Mucosa of descending colon (tissue), 3 donors: Measurements from ENCODE around the gene OLFM1. TPM values are rescaled to one million over a fixed set of nuclear protein-coding genes. Genes with fewer than 3 reads are reported as not detected.

Experiments
- ATAC-seq: fragments of 200-7000 bp; cut with Tn5 transposase; one replicate; pipeline ENCODE4 v1.9.1; 2020; ENCODE audit warnings: mild to moderate bottlenecking, moderate library complexity
- DNase-seq, 3 donors: peaks; one replicate each; pipeline ENCODE4 v3.0.0-alpha.2; 2020
- H3K36me3 ChIP-seq: fragments of 200-600 bp; one replicate; pipeline ENCODE4 v1.8.0; 2021; ENCODE audit warnings: low read depth, mild to moderate bottlenecking
- H3K4me1 ChIP-seq: fragments of 200-600 bp; one replicate; pipeline ENCODE4 v1.8.0; 2021; ENCODE audit warnings: low read depth, mild to moderate bottlenecking
- H3K4me3 ChIP-seq: fragments of 200-600 bp; one replicate; pipeline ENCODE4 v1.8.0; 2021; ENCODE audit warnings: mild to moderate bottlenecking
- H3K9me3 ChIP-seq: fragments of 200-600 bp; one replicate; pipeline ENCODE4 v1.8.0; 2021; ENCODE audit warnings: mild to moderate bottlenecking
- intact Hi-C, 2 donors: fragments of 100-400 bp; cut with DNase I in 1 of 2; cut with micrococcal nuclease in 1 of 2; formaldehyde crosslinking; loops; one replicate each; pipeline versions ENCODE4 v1.11.0 to v1.11.1; 2022; cut with DNase I, micrococcal nuclease
- total RNA-seq, 3 donors: library from RNA; stranded (reverse); fragmentation: NEBNext Ultra II Directional in 2 of 3; extraction: Animal tissue kit (Norgen Biotek cat#: 25700) in 2 of 3; gene quantifications; one replicate each; pipeline versions ENCODE4 v1.2.1 to v1.2.4, GENCODE V29; 2021 to 2023
- TF ChIP-seq, protein P1 (sequence below): fragments of 200-600 bp; IDR thresholded peaks from one replicate; pipeline ENCODE4 v1.8.0; 2022; ENCODE audit warnings: antibody characterized with exemption, mild to moderate bottlenecking
- donor health status: DM: no; HTN: no; CAD: no; lungs with moderate emphysema.
- donor health status: DM: no; HTN: no; CAD: no.
- donor health status: DM: no; HTN: yes; CAD: no.

OLFM1 gene
- total RNA-seq, 3 donors from 2014 or later: 4.6 to 17.7 (median 13.9) TPM

DNA sequence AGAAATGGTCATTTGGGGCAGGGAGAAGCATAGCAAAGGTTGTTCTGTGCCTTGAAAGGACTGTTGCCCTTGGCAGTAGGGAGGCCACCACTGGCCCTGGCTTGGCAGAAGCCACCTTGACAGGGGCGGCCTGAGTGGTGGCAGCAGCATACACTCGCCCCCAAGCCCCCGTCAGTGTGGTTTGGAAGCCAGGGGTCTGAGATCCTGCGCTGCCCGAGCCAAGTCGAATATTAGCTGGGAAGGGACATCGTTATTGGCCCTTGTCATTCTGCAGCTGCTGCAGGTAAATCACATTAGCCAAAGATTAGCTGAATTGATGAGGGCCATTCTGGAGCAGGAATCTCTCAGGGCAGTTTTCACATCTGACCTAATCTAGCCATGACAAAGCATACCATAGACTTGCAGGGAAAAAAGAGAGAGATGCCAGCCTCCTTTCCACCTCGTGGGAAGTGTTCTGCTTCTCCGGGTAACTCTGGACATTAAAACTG lies 9.0 kb downstream of the OLFM1 start:
- TF ChIP-seq, protein P1, sequence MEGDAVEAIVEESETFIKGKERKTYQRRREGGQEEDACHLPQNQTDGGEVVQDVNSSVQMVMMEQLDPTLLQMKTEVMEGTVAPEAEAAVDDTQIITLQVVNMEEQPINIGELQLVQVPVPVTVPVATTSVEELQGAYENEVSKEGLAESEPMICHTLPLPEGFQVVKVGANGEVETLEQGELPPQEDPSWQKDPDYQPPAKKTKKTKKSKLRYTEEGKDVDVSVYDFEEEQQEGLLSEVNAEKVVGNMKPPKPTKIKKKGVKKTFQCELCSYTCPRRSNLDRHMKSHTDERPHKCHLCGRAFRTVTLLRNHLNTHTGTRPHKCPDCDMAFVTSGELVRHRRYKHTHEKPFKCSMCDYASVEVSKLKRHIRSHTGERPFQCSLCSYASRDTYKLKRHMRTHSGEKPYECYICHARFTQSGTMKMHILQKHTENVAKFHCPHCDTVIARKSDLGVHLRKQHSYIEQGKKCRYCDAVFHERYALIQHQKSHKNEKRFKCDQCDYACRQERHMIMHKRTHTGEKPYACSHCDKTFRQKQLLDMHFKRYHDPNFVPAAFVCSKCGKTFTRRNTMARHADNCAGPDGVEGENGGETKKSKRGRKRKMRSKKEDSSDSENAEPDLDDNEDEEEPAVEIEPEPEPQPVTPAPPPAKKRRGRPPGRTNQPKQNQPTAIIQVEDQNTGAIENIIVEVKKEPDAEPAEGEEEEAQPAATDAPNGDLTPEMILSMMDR: no peak
- intact Hi-C loops: no loop called here

DNA sequence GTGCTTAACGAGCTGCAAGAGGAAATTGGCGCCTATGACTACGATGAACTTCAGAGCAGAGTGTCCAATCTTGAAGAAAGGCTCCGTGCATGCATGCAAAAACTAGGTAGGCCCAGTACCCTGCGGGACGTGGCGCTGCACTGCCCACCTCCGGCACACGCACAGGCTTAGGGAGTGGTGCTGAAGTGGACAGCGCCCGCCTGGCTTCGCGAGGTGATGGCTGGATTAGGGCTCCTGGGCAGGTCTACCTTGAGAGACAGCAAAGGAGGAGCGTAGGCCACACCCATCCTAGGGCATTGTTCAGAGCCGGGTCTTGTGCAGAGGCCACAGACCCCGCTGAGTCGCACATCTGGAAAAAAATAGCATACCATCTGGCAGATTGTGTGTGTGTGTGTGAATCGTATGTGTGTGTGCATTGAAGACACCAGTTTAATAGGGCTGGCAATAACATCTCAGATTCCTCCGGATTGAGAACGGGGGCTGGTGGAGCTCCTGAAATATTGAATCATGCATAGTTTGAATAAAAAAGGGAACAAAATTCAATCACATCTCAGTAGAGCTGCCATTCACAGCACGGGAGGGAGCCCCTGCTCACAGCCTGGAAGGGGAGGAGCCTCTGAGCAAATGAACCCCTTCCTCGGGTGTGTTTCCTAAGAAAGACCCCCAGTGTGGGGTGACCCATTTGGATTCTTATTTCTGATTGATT lies 11.1 kb downstream of the OLFM1 start:
- ATAC-seq: no peak
- TF ChIP-seq, protein P1: no peak
- Histone ChIP-seq H3K9me3 (no peaks in the 10 kb centered on the region), H3K36me3 (no peaks in the 10 kb centered on the region), H3K4me1 (no peaks in the 10 kb centered on the region), H3K4me3 (no peak overlapping the region)
- intact Hi-C loops: no loop called here
- peak in 1 of 3 donors; percentile 31 for DNase-seq

More for the DNA sequence above, 9.0 kb downstream of the OLFM1 start:
- Histone ChIP-seq H3K4me1 (no peaks in the 10 kb centered on the region), H3K36me3 (no peaks in the 10 kb centered on the region), H3K9me3 (no peaks in the 10 kb centered on the region), H3K4me3 (no peak overlapping the region)
- DNase-seq (no peak), ATAC-seq (no peak)

DNA sequence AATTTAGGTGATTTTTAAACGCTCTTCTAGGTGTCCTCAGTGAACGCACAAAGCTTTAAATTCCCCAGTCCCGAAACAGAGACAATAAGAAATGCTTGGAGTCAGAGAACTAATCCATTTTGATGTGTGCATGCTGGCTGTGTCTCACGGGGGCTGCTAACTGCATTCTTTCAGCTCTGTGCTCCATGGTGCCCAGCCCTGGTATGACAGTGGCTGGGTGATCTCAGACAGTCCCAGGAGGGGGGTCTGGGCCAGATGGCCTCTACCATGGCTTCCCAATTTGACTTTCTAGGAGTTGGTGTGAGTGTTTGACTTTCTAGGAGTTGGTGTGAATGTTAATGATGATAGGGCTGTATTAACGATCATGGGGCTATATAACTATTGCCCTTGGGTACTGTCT lies 12.1 kb downstream of the OLFM1 start:
- no peak for DNase-seq
- no peaks in the 10 kb centered on the region for H3K9me3 ChIP-seq
- intact Hi-C loops: no loop called here
- ATAC-seq: no peak
- no peaks in the 10 kb centered on the region for H3K36me3 ChIP-seq
- TF ChIP-seq, protein P1: no peak
- no peaks in the 10 kb centered on the region for H3K4me1 ChIP-seq
- H3K4me3 ChIP-seq: no peak overlapping the region

DNA sequence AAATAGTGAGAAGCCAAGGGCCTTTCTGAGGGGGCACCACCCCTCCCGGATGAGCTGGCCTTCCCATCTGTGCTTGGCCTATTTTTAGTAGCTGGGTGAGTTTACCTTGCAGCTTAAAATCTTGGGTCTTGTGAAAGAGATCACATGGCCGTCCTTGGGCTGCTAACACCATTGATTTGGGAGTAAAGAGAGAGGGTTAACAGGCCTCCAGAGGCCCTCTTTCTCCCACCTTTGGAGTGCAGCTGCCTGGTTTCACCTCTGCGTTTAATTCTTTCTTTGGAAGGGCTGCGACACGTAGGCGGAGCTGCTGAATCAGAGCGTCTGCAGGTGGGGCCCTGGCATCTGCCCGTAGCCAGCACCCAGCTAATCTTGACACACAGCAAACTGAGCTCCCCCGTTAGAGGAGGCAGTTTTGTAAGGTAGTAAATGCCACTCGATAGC lies 12.8 kb downstream of the OLFM1 start:
- no peak overlapping the region for H3K4me3 ChIP-seq
- ATAC-seq (no peak), DNase-seq (no peak)
- TF ChIP-seq, protein P1: no peak
- H3K9me3 ChIP-seq: no peaks in the 10 kb centered on the region
- intact Hi-C loops: no loop called here
- H3K36me3 ChIP-seq: no peaks in the 10 kb centered on the region
- no peaks in the 10 kb centered on the region for H3K4me1 ChIP-seq

DNA sequence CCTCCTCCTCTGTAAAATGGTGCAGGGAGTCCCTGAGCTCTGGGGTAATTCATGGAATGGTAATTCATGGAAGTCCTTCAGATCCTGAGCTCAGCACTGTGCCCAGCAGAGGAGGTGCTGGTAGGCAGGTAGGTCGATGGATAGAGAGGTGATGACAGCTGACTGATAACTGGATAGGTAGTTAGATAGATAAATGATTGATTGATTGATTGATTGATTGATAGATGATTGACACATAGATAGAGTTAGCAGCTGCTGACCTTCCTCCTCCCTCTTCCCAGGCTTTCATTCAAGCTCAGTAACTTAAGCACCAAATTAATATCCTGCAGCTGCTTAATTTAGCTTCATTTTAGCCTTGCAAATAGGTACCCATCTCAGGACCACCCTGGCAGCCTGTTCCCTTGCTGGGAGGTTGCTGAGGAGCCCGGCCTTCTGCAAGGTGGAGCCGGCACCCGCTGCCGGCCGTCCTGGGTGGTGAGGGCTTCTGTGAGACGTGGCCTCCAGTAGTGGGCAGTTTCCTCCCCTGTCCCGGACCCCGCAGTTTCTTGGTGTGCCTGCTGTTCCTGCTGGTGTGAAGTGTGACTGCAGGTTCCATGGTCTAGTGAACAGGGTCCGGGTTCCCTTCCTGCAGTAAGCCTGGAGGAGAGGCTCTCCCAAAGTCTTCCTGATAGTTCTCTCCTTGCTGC lies 13.4 kb downstream of the OLFM1 start:
- Histone ChIP-seq H3K36me3 (no peaks in the 10 kb centered on the region), H3K4me3 (no peak overlapping the region), H3K9me3 (no peaks in the 10 kb centered on the region), H3K4me1 (no peaks in the 10 kb centered on the region)
- DNase-seq (no peak), ATAC-seq (no peak)
- TF ChIP-seq, protein P1: no peak
- intact Hi-C loops: no loop called here
